Glutamatergic neuron (in vitro differentiated cells): ENCODE results near the gene PGA3. TPM values are rescaled to one million over a fixed set of nuclear protein-coding genes. Genes with fewer than 3 reads are reported as not detected.

Experiments
- DNase-seq: peaks from one replicate; pipeline ENCODE4 v3.0.0; 2022
- H3K27ac Mint-ChIP-seq: one replicate; pipeline ENCODE4 v1.8.0; 2020; ENCODE audit warnings: mild to moderate bottlenecking, mixed read lengths, inconsistent platforms; ENCODE audit not compliant: unreplicated experiment
- H3K27me3 Mint-ChIP-seq: one replicate; pipeline ENCODE4 v1.8.0; 2020; ENCODE audit warnings: mild to moderate bottlenecking, moderate library complexity, mixed read lengths, inconsistent platforms; ENCODE audit not compliant: unreplicated experiment
- H3K36me3 Mint-ChIP-seq: one replicate; pipeline ENCODE4 v1.8.0; 2020; ENCODE audit warnings: mild to moderate bottlenecking, mixed read lengths, inconsistent platforms; ENCODE audit not compliant: unreplicated experiment
- H3K4me1 Mint-ChIP-seq: one replicate; pipeline ENCODE4 v1.8.0; 2020; ENCODE audit warnings: mild to moderate bottlenecking, low read depth, mixed read lengths, inconsistent platforms; ENCODE audit not compliant: unreplicated experiment
- H3K4me3 Mint-ChIP-seq: one replicate; pipeline ENCODE4 v1.8.0; 2020; ENCODE audit warnings: mild to moderate bottlenecking, mixed read lengths, inconsistent platforms; ENCODE audit not compliant: unreplicated experiment
- H3K9me3 Mint-ChIP-seq: one replicate; pipeline ENCODE4 v1.8.0; 2020; ENCODE audit warnings: mild to moderate bottlenecking, moderate library complexity, mixed read lengths, inconsistent platforms; ENCODE audit not compliant: unreplicated experiment
- total RNA-seq: library from RNA; stranded (reverse); fragmentation: NEBNext Ultra II Directional; extraction: Animal tissue kit (Norgen Biotek cat#: 25700); gene quantifications from one replicate; pipeline ENCODE4 v1.2.1, GENCODE V29; 2021; ENCODE audit not compliant: unreplicated experiment
- TF ChIP-seq, protein P1 (sequence below): fragments of 200-600 bp; sonication (generic); IDR thresholded peaks from one replicate; pipeline ENCODE4 v1.5.0; 2021; ENCODE audit not compliant: partially characterized antibody, unreplicated experiment

The PGA3 gene
- total RNA-seq, 1 donor from 2014 or later = not detected

DNA sequence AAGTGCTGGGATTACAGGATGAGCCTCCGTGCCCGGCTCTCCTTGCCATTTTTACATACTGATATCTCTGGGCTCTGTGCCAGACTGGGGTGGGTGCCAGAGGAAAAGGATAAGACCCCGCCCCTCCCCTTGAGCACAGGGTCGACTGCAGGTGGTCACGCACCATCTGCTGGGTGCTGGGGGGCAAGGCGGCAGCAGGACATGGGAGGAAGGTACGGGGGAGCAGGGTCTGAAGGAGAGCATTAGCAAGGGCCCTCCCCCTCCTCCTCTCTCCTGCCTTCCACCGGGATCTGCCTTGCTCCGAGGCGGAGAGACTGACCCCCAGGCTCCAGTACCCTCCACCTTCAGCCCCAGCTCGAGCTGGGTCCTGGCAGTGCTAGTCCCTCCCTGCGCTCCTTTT is 9.7 kb upstream of the PGA3 start:
- no peak for DNase-seq
- no peaks in the 10 kb centered on the region for H3K36me3 Mint-ChIP-seq
- no peaks in the 10 kb centered on the region for H3K27me3 Mint-ChIP-seq
- no peak overlapping the region for H3K27ac Mint-ChIP-seq
- H3K4me1 Mint-ChIP-seq = peaks cover 4% of the 10 kb centered on the region
- H3K9me3 Mint-ChIP-seq = peaks cover 9% of the 10 kb centered on the region
- H3K4me3 Mint-ChIP-seq = no peak overlapping the region
- TF ChIP-seq, protein P1, sequence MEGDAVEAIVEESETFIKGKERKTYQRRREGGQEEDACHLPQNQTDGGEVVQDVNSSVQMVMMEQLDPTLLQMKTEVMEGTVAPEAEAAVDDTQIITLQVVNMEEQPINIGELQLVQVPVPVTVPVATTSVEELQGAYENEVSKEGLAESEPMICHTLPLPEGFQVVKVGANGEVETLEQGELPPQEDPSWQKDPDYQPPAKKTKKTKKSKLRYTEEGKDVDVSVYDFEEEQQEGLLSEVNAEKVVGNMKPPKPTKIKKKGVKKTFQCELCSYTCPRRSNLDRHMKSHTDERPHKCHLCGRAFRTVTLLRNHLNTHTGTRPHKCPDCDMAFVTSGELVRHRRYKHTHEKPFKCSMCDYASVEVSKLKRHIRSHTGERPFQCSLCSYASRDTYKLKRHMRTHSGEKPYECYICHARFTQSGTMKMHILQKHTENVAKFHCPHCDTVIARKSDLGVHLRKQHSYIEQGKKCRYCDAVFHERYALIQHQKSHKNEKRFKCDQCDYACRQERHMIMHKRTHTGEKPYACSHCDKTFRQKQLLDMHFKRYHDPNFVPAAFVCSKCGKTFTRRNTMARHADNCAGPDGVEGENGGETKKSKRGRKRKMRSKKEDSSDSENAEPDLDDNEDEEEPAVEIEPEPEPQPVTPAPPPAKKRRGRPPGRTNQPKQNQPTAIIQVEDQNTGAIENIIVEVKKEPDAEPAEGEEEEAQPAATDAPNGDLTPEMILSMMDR = no peak

GRCh38 chr11:61194169-61194671 is 9.1 kb upstream of the PGA3 start:
- TF ChIP-seq, protein P1 = no peak
- Mint-ChIP-seq H3K36me3 (no peaks in the 10 kb centered on the region), H3K4me3 (no peak overlapping the region), H3K4me1 (peaks cover 4% of the 10 kb centered on the region), H3K27ac (no peak overlapping the region), H3K27me3 (no peaks in the 10 kb centered on the region), H3K9me3 (peaks cover 9% of the 10 kb centered on the region)
- no peak for DNase-seq

GRCh38 chr11:61194981-61195695 is 8.2 kb upstream of the PGA3 start:
- DNase-seq = no peak
- peaks cover 4% of the 10 kb centered on the region for H3K4me1 Mint-ChIP-seq
- no peak overlapping the region for H3K27ac Mint-ChIP-seq
- peaks cover 12% of the 10 kb centered on the region for H3K9me3 Mint-ChIP-seq
- H3K36me3 Mint-ChIP-seq = no peaks in the 10 kb centered on the region
- no peak overlapping the region for H3K4me3 Mint-ChIP-seq
- TF ChIP-seq, protein P1 = no peak
- no peaks in the 10 kb centered on the region for H3K27me3 Mint-ChIP-seq

GRCh38 chr11:61195719-61196118 is 7.6 kb upstream of the PGA3 start:
- Mint-ChIP-seq H3K4me3 (no peak overlapping the region), H3K4me1 (peaks cover 4% of the 10 kb centered on the region), H3K9me3 (peaks cover 13% of the 10 kb centered on the region), H3K36me3 (no peaks in the 10 kb centered on the region), H3K27ac (no peak overlapping the region), H3K27me3 (no peaks in the 10 kb centered on the region)
- TF ChIP-seq, protein P1 = no peak
- DNase-seq = no peak

GRCh38 chr11:61198361-61198760 is 5.0 kb upstream of the PGA3 start:
- TF ChIP-seq, protein P1 = no peak
- Mint-ChIP-seq H3K36me3 (no peaks in the 10 kb centered on the region), H3K9me3 (peaks cover 13% of the 10 kb centered on the region), H3K27me3 (no peaks in the 10 kb centered on the region), H3K27ac (no peak overlapping the region), H3K4me1 (peaks cover 4% of the 10 kb centered on the region), H3K4me3 (no peak overlapping the region)
- DNase-seq = no peak
